Hepatocyte (in vitro differentiated cells): ENCODE measurements around the gene AKAP6.

Experiments used
- EZH2 ChIP-seq: fragments of 200-600 bp; sonication (generic); IDR thresholded peaks from 2 replicates; pipeline ENCODE4 v1.6.1; 2016; ENCODE audit warnings: antibody characterized with exemption, mild to moderate bottlenecking, borderline replicate concordance
- EZH2phosphoT487 ChIP-seq: fragments of 200-600 bp; sonication (generic); IDR thresholded peaks from one replicate; pipeline ENCODE4 v1.6.1; 2018; ENCODE audit warnings: antibody characterized with exemption, mild to moderate bottlenecking, low read depth, moderate library complexity; ENCODE audit not compliant: unreplicated experiment, severe bottlenecking
- TF ChIP-seq, protein P1 (sequence below): fragments of 200-600 bp; sonication (generic); IDR thresholded peaks from 2 replicates; pipeline ENCODE4 v1.5.1; 2016; ENCODE audit warnings: antibody characterized with exemption, mild to moderate bottlenecking; ENCODE audit not compliant: poor library complexity

DNA sequence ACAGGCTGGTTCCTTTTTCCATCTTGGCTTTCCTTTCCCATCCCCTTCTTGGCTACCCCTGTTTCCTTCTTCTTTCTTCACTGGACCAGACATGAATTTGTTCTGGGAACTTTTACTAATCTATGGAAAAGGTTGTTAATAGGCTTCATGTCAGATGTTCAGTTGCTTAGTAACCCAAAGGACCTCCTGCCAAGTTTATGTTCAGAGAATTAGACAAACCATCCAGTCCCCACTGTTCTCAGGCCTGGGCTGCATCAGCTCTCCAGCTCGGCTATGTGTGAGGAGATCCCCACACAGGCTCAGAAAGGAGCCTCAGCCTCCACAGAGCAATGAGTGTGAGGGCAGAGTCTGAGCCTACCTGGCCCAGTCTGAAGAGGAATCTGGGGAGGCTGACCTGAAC is 78.0 kb downstream of the AKAP6 start:
- TF ChIP-seq, protein P1, sequence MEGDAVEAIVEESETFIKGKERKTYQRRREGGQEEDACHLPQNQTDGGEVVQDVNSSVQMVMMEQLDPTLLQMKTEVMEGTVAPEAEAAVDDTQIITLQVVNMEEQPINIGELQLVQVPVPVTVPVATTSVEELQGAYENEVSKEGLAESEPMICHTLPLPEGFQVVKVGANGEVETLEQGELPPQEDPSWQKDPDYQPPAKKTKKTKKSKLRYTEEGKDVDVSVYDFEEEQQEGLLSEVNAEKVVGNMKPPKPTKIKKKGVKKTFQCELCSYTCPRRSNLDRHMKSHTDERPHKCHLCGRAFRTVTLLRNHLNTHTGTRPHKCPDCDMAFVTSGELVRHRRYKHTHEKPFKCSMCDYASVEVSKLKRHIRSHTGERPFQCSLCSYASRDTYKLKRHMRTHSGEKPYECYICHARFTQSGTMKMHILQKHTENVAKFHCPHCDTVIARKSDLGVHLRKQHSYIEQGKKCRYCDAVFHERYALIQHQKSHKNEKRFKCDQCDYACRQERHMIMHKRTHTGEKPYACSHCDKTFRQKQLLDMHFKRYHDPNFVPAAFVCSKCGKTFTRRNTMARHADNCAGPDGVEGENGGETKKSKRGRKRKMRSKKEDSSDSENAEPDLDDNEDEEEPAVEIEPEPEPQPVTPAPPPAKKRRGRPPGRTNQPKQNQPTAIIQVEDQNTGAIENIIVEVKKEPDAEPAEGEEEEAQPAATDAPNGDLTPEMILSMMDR, result no peak
- TF ChIP-seq EZH2phosphoT487 (no peak), EZH2 (no peak)
